Upper lobe of left lung (tissue), 6 donors: Measurements from ENCODE around the gene BCL2. TPM values are rescaled to one million over a fixed set of nuclear protein-coding genes. Genes with fewer than 3 reads are reported as not detected.

ENCODE experiments used
- ATAC-seq, 2 donors: fragments of 200-7000 bp; cut with Tn5 transposase; one replicate each; pipeline ENCODE4 v1.9.1; 2022; ENCODE audit warnings: mild to moderate bottlenecking in 2 of 2, moderate library complexity in 2 of 2; ENCODE audit not compliant: low FRiP score in 2 of 2
- DNase-seq, 2 donors: peaks; one replicate each; pipeline ENCODE4 v3.0.0-alpha.2; 2019 to 2020
- H3K27ac ChIP-seq, 4 donors: fragments of 200-600 bp; sonication (generic); one replicate each; pipeline ENCODE4 v1.5.1; 2016 to 2019
- H3K27me3 ChIP-seq, 4 donors: fragments of 200-600 bp; sonication (generic); one replicate each; pipeline ENCODE4 v1.5.1; 2017 to 2019
- H3K36me3 ChIP-seq, 4 donors: fragments of 200-600 bp; sonication (generic); one replicate each; pipeline ENCODE4 v1.5.1; 2016 to 2019
- H3K4me1 ChIP-seq, 4 donors: fragments of 200-600 bp; sonication (generic); one replicate each; pipeline ENCODE4 v1.5.1; 2018 to 2019
- H3K4me3 ChIP-seq, 4 donors: fragments of 200-600 bp; sonication (generic); one replicate each; pipeline ENCODE4 v1.5.1; 2017 to 2019; ENCODE audit warnings: mild to moderate bottlenecking in 2 of 4, moderate library complexity in 1 of 4
- H3K9me3 ChIP-seq, 4 donors: fragments of 200-600 bp; sonication (generic); one replicate each; pipeline ENCODE4 v1.5.1; 2018 to 2019
- CTCF ChIP-seq, 6 experiments: fragments of 450-650 bp in 4 of 6; fragments of 200-600 bp in 2 of 6; sonication (generic) in 2 of 6; IDR thresholded peaks; one replicate each; pipeline ENCODE4 v1.5.1; 2016 to 2019; ENCODE audit warnings: antibody characterized with exemption in 6 of 6
- EP300 ChIP-seq, 4 donors: sonication (generic); formaldehyde crosslinking; IDR thresholded peaks; one replicate each; pipeline ENCODE4 v1.5.1; 2017; ENCODE audit warnings: antibody characterized with exemption in 4 of 4, control low read depth in 2 of 4
- POLR2A ChIP-seq, 4 donors: fragments of 450-650 bp; IDR thresholded peaks; one replicate each; pipeline ENCODE4 v1.5.1; 2016 to 2017; ENCODE audit warnings: antibody characterized with exemption in 4 of 4, mild to moderate bottlenecking in 2 of 4
- POLR2AphosphoS5 ChIP-seq, 2 donors: sonication (generic); formaldehyde crosslinking; IDR thresholded peaks; one replicate each; pipeline ENCODE4 v1.5.1; 2017; ENCODE audit warnings: antibody characterized with exemption in 2 of 2
- WGBS, 2 donors: methylation state at CpG; one replicate each; pipeline ENCODE4 v1.1.5; 2017 to 2018; 5-methylcytosine and 5-hydroxymethylcytosine counted together
- total RNA-seq, 6 donors: library from RNA; depleted of rRNA in 4 of 6; stranded (reverse); fragments of >200 nt in 4 of 6; gene quantifications; one replicate each; pipeline versions ENCODE4 v1.1.0 to v1.2.1, GENCODE V29; 2016 to 2021
- donor health status: DM: no; HTN: no; CAD: no; lungs with moderate emphysema.
- donor health status: DM: no; HTN: yes; CAD: no; lungs with severe emphysema.

Gene BCL2
- total RNA-seq, 6 donors from 2014 or later: 5.9 to 19.9 (median 11.4) TPM

GRCh38 chr18:63283305-63284094 is 36.1 kb downstream of the BCL2 start:
- no peaks in the 10 kb centered on the region for H3K27me3 ChIP-seq
- no peak for DNase-seq
- H3K27ac ChIP-seq: no peak overlapping the region
- H3K36me3 ChIP-seq: no peaks in the 10 kb centered on the region
- no peak for TF ChIP-seq EP300 (IDR thresholded peaks at IDR 0.05)
- H3K9me3 ChIP-seq: no peaks in the 10 kb centered on the region
- WGBS, 2 donors: 91 to 92% methylated on average over 16 of the region's 16 CpGs
- no peak overlapping the region for H3K4me3 ChIP-seq
- ATAC-seq: no peak
- peaks cover 0 to 13% (median 9%) of the 10 kb centered on the region in 4 donors for H3K4me1 ChIP-seq

- H3K36me3 ChIP-seq: no peaks in the 10 kb centered on the region
- no peaks in the 10 kb centered on the region for H3K9me3 ChIP-seq
- H3K27ac ChIP-seq: no peak overlapping the region
- no peaks in the 10 kb centered on the region for H3K27me3 ChIP-seq
- TF ChIP-seq EP300 (IDR thresholded peaks at IDR 0.05): no peak
- no peak for TF ChIP-seq POLR2AphosphoS5 (IDR thresholded peaks at IDR 0.05)
- TF ChIP-seq POLR2A (IDR thresholded peaks at IDR 0.05): no peak
- no peak for TF ChIP-seq CTCF (IDR thresholded peaks at IDR 0.05)
- peaks cover 0 to 9% (median 6%) of the 10 kb centered on the region in 4 donors for H3K4me1 ChIP-seq
- ATAC-seq: no peak
- no peak for DNase-seq
- H3K4me3 ChIP-seq: no peak overlapping the region
These were observed 36.8 kb downstream of the BCL2 start for GRCh38 chr18:63282793-63283192.

GRCh38 chr18:63273222-63273927 is 46.2 kb downstream of the BCL2 start:
- no peak for TF ChIP-seq POLR2A (IDR thresholded peaks at IDR 0.05)
- no peak for TF ChIP-seq EP300 (IDR thresholded peaks at IDR 0.05)
- TF ChIP-seq POLR2AphosphoS5 (IDR thresholded peaks at IDR 0.05): no peak
- TF ChIP-seq CTCF (IDR thresholded peaks at IDR 0.05): no peak
- H3K36me3 ChIP-seq: no peaks in the 10 kb centered on the region
- H3K27me3 ChIP-seq: no peaks in the 10 kb centered on the region
- WGBS, 2 donors: 83 to 89% methylated on average over 13 of the region's 13 CpGs
- no peak for DNase-seq
- H3K9me3 ChIP-seq: no peaks in the 10 kb centered on the region
- no peak for ATAC-seq
- H3K27ac ChIP-seq: no peak overlapping the region
- peaks cover 0 to 9% (median 2%) of the 10 kb centered on the region in 4 donors for H3K4me1 ChIP-seq
- H3K4me3 ChIP-seq: no peak overlapping the region

GRCh38 chr18:63272638-63273037 is 46.9 kb downstream of the BCL2 start:
- H3K27ac ChIP-seq: peak overlapping the region in 1 of 4 donors; percentile 9
- no peaks in the 10 kb centered on the region for H3K36me3 ChIP-seq
- no peak for DNase-seq
- no peak for ATAC-seq
- H3K27me3 ChIP-seq: no peaks in the 10 kb centered on the region
- 87 to 93% methylated on average over 1 of the region's 1 CpG for WGBS, 2 donors
- H3K4me1 ChIP-seq: peaks cover 0 to 9% (median 2%) of the 10 kb centered on the region in 4 donors
- TF ChIP-seq POLR2AphosphoS5 (IDR thresholded peaks at IDR 0.05): no peak
- TF ChIP-seq EP300 (IDR thresholded peaks at IDR 0.05): no peak
- no peak for TF ChIP-seq CTCF (IDR thresholded peaks at IDR 0.05)
- TF ChIP-seq POLR2A (IDR thresholded peaks at IDR 0.05): no peak
- H3K9me3 ChIP-seq: no peaks in the 10 kb centered on the region
- no peak overlapping the region for H3K4me3 ChIP-seq

- Histone ChIP-seq H3K4me3 (no peak overlapping the region), H3K9me3 (no peaks in the 10 kb centered on the region), H3K27ac (peak overlapping the region in 1 of 4 donors; percentile 9), H3K36me3 (no peaks in the 10 kb centered on the region), H3K27me3 (no peaks in the 10 kb centered on the region), H3K4me1 (peaks cover 6 to 9% (median 7%) of the 10 kb centered on the region in 4 donors)
- no peak for TF ChIP-seq EP300 (IDR thresholded peaks at IDR 0.05)
- TF ChIP-seq CTCF (IDR thresholded peaks at IDR 0.05): no peak
- TF ChIP-seq POLR2AphosphoS5 (IDR thresholded peaks at IDR 0.05): peak in 1 of 2 donors; percentile 33
- no peak for TF ChIP-seq POLR2A (IDR thresholded peaks at IDR 0.05)
- DNase-seq (peak in 1 of 2 donors; percentile 34), ATAC-seq (peak in 1 of 2 donors; percentile 47)
- WGBS, 2 donors: 66 to 67% methylated on average over 3 of the region's 3 CpGs
These were observed 47.7 kb downstream of the BCL2 start for GRCh38 chr18:63271881-63272299.
